DMS 273 (cell line): Measurements from ENCODE around the gene SRCAP.

Experiments used
- DNase-seq: peaks from one replicate; lab custom pipeline; 2025; ENCODE audit not compliant: unreplicated experiment; lab: John Stamatoyannopoulos, UW

Gene SRCAP

DNA sequence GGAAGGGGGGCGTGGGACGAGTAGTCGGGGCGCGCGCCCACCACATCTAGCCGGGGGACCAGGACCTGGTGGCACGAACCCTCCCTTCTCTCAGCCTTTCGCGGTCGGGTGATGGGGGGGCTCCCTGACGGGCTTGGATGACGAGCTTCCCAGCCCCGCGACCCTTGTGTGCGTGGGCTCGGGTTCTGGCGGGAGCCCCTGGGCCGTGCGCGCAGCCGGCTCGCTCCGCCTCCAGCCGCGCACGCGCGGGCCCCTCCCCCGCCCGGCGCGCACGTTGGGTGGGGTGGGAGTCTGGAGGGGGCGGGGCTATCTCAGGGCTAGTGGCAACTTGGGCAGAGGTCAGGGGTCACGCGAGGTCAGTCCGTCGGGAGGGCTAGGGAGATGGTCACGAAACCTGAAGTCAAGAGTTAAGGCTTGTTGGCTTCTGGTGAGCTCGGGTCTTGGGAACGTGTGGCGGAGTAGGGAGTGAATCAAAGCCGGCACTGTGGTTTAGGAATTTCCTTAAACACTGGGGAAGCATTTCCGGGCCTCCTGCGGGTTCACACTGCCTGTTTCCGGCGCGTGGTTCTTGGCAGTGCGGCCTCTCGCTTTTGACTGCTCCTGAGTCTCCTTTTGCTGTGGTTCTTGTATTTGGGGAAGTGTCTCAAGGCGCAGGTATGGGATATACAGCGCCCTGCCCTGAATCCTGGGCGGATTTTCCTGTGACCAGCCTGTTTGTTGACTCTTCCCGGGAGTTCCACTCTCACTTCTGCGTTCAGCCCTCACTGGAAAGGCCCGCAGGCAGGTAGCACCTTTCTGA is at the start of gene SRCAP:
Gene SRCAP, plus strand, starts transcription at position 356 of the 799 bp plus-strand sequence. CDS start 1,654 bp downstream, outside the sequence.
- peak; percentile 93 for DNase-seq

DNA sequence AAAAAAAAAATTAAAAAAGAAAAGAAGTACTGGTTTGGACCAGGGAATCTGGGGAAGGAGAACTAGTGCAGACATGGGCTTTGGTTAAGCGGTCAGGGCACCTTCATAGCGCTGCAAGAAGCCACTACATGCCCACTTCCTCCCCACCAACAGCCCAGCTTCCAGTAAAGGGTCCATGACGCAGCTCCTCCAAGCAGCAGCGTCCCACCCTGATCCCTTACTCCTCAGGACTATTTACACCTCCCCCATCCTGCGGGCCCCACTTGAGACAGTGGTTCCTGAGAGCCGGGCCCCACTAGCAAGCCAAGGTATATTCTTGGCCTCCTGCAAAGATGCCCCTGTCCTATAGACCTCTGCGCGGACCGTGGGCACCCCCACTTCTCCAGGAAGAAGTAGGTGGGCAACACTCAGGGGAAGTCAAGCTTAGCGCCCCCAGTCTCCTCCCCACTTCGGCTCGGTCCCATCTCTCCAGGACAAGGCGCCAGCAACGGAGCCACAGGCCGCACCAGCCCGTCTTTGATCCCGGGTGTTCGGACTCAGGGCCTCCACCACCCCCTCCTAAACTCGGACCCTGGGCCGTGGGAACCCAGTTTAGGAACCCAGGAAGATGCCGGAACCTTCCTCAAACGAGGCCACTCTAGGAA is 49.1 kb upstream of the SRCAP start:
- no peak for DNase-seq

GRCh38 chr16:30650369-30651123 is 48.4 kb upstream of the SRCAP start, which contains the start of gene PRR14:
TSS of gene PRR14 (plus strand) at chr16:30650960. CDS start at chr16:30651646, 686 bp downstream.
- DNase-seq, result peak; percentile 100

DNA sequence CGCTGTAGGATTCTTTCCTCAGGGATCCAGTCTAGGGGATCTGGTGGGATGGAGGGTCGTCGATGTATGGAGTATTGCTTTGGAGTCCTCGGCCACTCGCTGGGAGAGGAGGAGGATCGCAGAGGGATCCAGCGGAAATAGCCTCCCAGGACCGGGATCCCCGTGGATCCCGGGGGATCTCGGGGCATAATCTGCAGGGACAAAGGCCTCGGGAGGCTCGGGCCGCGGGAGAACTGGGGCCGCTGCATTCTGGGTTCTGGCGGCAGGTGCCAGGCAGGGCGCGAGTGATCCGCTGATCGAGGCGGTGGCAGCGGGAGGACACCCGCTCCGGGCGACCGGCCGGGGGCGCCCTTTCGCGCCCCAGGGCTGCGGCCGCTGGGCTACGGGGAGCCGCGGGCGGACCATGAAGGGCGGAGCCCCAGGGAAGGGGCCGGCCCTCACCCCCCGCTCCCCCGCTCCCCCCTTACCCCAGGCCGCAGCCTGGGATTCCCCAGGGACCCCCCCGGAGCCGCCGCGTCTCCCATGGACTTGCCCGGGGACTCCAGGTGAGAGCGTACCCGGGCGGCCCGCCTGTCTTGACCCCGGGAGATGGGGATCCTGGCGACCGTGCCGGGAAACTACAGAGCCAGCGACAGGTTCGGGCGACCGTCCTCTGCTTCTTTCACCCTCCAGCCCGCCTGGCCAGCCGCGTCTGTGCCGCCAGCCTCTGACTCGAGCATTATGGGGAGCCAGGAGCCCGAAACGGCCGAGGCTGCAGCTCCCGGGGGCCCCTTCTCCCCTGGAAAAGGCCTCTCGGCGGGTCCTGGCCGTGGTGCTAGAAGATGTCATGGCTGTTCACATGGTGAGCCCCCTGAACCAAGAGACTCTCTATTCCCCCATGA is 47.6 kb upstream of the SRCAP start:
- DNase-seq, result peak; percentile 85

DNA sequence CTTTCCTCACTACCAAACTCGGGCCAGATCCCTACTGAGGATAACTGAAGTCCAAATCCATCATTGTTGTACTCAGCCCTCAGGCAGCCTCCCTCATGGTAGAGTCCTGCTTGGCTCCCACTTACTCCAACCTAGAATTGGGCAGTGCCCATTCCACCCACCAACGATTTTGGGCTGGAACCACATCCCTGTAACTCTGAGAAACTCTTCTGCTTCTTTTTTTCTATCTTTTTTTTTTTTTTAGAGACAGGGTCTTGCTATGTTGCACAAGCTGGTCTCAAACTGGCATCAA is 47.0 kb upstream of the SRCAP start:
- no peak for DNase-seq

DNA sequence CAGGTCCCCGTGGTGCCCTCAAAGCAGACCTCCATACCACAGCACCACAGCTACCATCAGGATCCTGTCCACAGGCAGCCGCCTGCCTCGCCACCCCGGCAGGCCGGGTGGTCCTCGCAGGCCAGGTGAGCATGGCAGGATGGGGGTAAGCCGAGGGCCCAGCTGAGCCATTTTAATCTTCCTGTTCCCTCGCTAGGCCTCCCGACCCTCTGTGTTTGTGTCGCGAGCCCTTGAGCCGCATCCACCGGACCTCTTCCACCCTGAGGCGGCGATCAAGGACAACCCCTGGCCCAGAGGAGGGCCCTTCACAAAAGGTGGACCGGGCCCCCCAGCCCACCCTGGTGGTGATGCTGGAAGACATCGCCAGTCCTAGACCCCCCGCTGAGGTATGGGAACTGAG is 46.3 kb upstream of the SRCAP start:
- DNase-seq, result no peak

- no peak for DNase-seq
Observed at GRCh38 chr16:30654856-30655255, 44.1 kb upstream of the SRCAP start.

DNA sequence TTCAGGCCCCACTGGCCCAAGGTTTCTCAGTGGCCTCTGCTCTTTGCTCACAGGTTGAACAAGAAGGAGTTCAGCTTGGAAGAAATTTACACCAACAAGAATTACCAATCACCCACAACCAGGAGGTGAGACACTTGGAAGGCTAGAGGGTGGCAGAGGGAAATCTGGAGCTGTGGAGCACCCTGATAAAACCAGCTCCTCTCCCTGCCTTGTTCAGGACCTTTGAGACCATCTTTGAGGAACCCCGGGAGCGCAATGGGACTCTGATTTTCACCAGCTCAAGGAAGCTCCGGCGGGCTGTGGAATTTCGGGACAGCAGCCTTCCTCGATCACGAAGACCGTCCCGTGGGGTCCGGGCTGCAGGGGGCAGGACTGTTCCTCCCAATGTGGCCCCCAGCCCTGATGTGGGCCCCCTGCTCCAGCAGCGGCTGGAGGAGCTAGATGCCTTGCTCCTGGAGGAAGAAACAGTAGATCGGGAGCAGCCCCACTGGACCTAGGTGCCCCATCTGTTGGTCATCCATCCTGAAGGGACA is 43.1 kb upstream of the SRCAP start:
- DNase-seq, result no peak

DNA sequence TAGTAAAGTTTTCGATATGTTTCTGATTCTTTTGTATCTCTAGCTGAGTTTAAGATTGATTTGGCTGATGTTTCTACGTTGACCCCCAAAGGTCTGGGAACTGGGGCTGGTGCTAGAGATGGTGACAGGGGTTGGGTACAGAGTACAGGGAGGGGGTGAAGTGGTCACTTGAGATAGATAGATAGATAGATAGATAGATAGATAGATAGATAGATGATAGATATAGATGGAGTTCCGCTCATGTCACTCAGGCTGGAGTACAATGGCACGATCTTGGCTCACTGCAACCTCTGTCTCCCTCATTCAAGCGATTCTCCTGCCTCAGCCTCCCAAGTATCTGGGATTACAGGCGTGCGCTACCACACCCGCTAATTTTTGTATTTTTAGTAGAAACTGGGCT is 42.6 kb upstream of the SRCAP start:
- DNase-seq, result no peak

DNA sequence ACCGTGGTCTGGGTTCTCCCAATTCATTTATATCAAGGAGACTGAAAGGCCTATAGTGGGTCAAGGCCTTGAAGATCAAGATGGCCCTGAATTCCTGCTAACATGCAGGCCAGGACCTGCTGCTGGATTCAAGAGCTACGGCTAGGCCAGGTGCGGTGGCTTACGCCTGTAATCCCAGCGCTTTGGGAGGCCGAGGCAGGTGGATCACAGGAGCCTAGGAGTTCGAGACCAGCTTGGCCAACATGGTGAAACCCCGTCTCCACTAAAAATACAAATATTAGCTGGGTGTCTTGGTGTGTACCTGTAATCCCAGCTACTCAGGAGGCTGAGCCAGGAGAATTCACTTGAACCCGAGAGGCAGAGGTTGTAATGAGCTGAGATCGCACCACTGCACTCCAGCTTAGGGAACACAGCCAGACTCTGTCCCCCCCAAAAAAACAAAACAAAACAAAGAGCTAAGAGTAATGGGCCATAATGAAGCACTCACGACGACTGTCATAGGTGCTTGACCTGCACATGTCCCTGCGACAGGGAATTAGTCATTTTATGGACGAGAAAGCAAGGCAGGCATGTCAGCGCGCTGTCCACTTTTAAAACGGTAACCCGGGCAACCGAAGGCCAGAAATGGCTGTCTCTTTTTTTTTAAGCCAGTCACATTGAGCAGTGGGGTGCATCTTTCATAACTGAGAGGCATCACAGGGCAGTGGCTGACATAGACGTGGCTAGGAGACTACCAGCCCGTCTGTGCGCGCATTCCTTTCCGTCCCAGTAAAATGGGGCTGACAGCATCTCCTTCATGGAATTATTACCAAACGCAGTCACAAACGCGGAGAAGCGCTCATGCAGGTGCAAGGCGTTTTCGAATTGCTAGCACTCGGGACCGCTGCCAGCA is 41.8 kb upstream of the SRCAP start:
- no peak for DNase-seq

DNA sequence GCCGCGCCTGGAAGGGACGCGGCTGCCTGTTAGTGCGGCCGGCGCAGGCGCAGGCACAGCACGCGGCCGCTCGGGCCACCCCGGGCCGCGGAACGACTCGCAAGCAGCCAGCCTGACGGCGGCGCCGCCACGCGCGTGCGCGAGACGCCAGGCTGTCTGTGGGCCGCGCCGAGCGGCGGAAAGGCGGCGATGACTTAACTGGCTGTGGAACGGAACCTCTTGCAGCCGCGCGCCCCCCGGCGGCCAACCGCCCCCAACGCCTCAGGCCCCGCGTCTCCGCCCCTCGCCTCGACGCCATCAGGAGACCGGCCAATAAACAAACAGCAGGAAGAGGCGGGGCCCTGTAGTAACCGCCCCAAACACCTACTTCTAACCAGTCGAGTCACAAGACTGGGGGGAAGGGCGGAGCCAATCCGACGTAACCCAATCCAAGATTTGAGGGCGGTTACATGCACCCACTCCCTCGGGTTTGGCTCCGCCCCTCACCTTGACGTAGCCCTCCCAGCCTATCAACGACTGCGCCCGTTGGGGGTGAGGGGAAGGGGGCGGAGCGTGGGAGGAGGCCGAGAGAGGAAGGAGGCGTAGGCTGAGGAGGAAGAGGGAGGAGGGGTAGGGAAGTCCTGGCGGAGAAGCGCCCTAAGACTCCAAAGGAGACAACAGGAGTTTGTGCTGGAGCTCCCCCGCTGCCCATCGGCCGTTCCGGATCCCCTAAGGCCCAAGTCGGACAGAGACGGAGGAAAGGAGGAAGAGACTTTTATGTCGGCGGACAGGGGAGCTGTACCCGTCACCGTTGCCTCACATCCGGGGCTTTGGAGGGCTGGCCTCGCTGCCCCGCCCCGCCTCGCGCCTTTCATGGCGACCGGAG is 40.9 kb upstream of the SRCAP start, which contains the start of gene FBRS:
Gene FBRS, plus strand, starts transcription at position 566 of the 865 bp plus-strand sequence. CDS start 1,088 bp downstream, outside the sequence.
- peak; percentile 100 for DNase-seq

GRCh38 chr16:30658731-30659506 is 40.1 kb upstream of the SRCAP start:
- DNase-seq, result peak; percentile 98

DNA sequence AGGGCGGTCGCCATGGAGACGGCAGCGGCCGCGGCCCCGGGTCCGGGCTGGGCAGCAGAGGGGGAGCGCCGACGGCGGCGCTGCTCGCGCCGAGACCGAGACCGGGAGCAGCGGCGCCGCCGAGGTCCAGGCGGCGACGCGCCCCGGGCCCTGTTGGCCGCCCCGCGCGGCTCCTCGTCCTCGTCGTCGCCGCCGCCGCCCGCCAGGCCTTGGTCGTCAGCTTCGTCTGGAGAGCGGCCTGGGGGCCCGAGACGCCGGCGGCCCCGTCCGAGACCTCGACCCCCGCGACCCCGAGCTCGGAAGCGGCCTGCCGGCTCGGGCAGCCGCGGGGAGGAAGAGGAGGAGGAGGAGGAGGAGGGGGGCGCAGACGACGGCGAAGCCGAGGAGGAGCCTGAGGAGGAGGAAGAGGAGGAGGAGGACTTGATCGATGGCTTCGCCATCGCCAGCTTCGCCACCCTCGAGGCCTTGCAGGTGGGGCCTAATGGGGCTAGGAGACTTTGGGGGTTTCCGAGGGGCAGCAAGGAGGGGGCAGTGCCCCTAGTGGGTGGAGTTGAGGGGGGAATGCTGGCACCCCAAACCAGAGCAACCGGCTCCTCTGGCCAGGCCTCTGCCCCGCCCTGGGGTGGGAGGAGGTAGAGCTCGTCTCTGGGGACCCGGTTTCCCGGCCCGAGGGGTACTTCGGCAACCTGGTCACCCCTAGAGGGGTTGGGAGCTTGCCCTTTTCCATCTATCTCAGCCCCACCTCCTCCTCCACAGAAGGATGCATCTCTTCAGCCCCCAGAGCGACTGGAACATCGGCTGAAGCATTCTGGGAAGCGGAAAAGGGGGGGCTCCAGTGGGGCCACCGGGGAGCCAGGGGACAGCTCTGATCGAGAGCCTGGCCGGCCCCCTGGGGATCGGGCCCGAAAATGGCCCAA is 39.2 kb upstream of the SRCAP start:
- DNase-seq, result peak; percentile 52

- DNase-seq, result no peak
Observed at GRCh38 chr16:30660424-30661261, 38.3 kb upstream of the SRCAP start.

DNA sequence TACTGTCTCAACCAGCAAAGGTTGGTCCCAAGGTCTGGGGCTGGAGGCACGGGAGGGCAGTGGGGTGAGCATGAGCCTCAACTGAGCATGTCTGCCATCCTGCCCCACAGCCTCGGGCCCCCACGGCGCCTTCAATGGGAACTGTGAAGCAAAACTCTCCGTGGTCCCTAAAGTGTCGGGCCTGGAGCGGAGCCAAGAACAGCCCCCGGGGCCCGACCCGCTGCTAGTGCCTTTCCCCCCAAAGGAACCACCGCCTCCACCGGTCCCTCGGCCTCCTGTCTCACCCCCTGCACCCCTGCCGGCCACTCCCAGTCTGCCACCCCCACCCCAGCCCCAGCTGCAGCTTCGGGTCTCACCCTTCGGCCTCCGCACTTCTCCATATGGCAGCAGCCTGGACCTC is 36.5 kb upstream of the SRCAP start:
- DNase-seq, result no peak

GRCh38 chr16:30663038-30663437 is 35.9 kb upstream of the SRCAP start:
- no peak for DNase-seq
